Skeletal muscle satellite cell (primary cell): ENCODE measurements around the gene SRPX.

Experiments
- H3K27me3 ChIP-seq: 2 replicates; pipeline ENCODE4 v1.7.0; 2013; ENCODE audit warnings: low read length; ENCODE audit not compliant: control insufficient read depth, insufficient read depth
- H3K36me3 ChIP-seq: 2 replicates; pipeline ENCODE4 v1.7.0; 2013; ENCODE audit warnings: mild to moderate bottlenecking, control low read depth, low read length; ENCODE audit not compliant: insufficient read depth
- H3K4me1 ChIP-seq: 2 replicates; pipeline ENCODE4 v1.7.0; 2013; ENCODE audit warnings: low read length; ENCODE audit not compliant: control insufficient read depth, insufficient read depth
- H3K4me2 ChIP-seq: 2 replicates; pipeline ENCODE4 v1.7.0; 2013; ENCODE audit warnings: mild to moderate bottlenecking, low read length
- H3K4me3 ChIP-seq: 2 replicates; pipeline ENCODE4 v1.7.0; 2013; ENCODE audit warnings: low read length
- H3K9ac ChIP-seq: 2 replicates; pipeline ENCODE4 v1.7.0; 2013; ENCODE audit warnings: mild to moderate bottlenecking, low read depth, low read length, moderate library complexity
- H3K9me3 ChIP-seq: replicated peaks from 2 replicates; pipeline ENCODE4 v1.7.0; 2013; ENCODE audit warnings: mild to moderate bottlenecking, control low read depth, low read length

Gene SRPX

DNA sequence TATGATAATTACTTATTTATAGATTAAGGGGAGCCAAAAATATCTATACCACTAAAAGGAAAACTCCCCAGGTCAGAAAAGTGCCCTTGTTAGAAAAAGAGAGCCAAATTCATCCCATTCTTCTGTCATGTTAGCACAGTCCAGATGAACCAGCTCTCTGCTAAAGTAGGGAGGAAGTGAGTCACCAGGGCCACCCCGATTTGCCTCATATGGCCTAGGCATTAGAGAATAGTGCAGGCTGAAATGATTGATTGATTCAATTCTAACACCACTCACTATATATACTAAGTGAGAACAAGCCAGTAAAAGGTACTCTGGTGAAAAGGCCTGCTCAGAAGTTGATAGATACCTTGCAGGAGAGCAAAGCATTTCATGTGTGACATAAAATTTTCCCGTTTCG lies 94.5 kb downstream of the SRPX start:
- H3K4me1 ChIP-seq: no peaks in the 10 kb centered on the region
- H3K9ac ChIP-seq: no peak overlapping the region
- H3K4me2 ChIP-seq: no peak overlapping the region
- no peaks in the 10 kb centered on the region for H3K9me3 ChIP-seq
- H3K27me3 ChIP-seq: no peaks in the 10 kb centered on the region
- no peaks in the 10 kb centered on the region for H3K36me3 ChIP-seq
- no peak overlapping the region for H3K4me3 ChIP-seq

DNA sequence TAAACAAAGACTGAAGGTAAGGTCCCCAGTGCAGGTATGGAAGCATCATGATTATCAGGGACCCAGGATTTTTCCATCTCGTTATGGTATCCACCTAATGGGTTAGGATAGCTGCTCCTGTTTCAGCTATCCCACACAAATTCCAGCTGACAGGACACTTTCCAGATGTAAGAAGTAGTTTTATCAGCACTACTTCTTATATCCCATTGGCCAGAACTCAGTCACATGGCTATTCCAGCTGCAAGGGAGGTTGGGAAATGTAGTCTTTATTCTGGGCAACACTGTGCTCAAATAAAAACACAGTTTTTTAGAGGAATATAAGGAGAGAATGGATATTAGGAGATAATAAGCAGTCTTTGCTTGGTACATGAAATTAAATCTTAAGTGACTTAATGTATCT lies 96.7 kb downstream of the SRPX start:
- H3K27me3 ChIP-seq: no peaks in the 10 kb centered on the region
- no peak overlapping the region for H3K9ac ChIP-seq
- no peak overlapping the region for H3K4me3 ChIP-seq
- no peaks in the 10 kb centered on the region for H3K4me1 ChIP-seq
- no peaks in the 10 kb centered on the region for H3K9me3 ChIP-seq
- H3K36me3 ChIP-seq: no peaks in the 10 kb centered on the region
- H3K4me2 ChIP-seq: no peak overlapping the region

DNA sequence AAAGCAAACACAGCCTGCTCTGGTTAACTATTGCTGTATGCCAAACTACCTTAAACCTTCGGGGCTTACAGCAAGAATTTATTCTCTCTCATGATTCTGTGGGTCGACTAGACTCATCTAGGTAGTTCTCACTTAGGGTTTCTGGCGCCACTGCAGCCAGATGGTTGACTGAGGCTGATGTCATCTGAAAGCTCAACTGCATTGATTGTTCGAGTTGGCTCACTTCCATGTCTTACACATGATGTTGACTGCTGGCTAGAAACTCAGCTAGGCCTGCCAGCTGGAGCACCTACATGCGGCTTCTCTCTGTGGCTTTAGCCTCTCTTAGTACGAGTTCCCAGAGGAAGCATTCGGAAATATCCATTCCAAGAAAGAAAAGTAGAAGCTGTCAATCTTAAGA lies 103.2 kb downstream of the SRPX start:
- H3K4me3 ChIP-seq: no peak overlapping the region

DNA sequence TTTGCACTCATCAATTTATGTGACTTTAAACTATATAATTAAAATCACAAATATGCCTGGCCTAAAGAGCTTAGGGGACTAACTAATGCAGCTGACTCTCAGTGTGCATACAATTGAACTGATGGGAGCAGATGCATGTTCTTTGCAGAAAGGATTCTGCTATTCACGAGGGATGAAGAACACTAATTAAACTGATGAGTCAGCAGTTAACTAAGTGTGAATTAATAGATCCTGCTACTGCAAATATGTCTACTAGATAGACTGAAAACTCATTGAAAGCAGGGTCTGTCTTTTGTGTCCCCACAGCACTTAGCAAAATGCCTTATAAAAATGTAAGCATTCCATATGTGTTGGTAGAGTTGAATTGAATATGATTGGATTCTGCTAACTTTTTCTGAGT lies 104.0 kb downstream of the SRPX start:
- Histone ChIP-seq H3K36me3 (no peaks in the 10 kb centered on the region), H3K4me2 (no peak overlapping the region), H3K27me3 (no peaks in the 10 kb centered on the region), H3K4me1 (no peaks in the 10 kb centered on the region), H3K9me3 (no peaks in the 10 kb centered on the region), H3K9ac (no peak overlapping the region), H3K4me3 (no peak overlapping the region)

More for the DNA sequence above, 103.2 kb downstream of the SRPX start:
- Histone ChIP-seq H3K4me1 (no peaks in the 10 kb centered on the region), H3K9me3 (no peaks in the 10 kb centered on the region), H3K36me3 (no peaks in the 10 kb centered on the region), H3K9ac (no peak overlapping the region), H3K27me3 (no peaks in the 10 kb centered on the region), H3K4me2 (no peak overlapping the region)

GRCh38 chrX:38112566-38112965 lies 108.1 kb downstream of the SRPX start:
- Histone ChIP-seq H3K4me3 (no peak overlapping the region), H3K36me3 (no peaks in the 10 kb centered on the region), H3K9ac (no peak overlapping the region), H3K4me1 (no peaks in the 10 kb centered on the region), H3K27me3 (no peaks in the 10 kb centered on the region), H3K4me2 (no peak overlapping the region), H3K9me3 (no peaks in the 10 kb centered on the region)

DNA sequence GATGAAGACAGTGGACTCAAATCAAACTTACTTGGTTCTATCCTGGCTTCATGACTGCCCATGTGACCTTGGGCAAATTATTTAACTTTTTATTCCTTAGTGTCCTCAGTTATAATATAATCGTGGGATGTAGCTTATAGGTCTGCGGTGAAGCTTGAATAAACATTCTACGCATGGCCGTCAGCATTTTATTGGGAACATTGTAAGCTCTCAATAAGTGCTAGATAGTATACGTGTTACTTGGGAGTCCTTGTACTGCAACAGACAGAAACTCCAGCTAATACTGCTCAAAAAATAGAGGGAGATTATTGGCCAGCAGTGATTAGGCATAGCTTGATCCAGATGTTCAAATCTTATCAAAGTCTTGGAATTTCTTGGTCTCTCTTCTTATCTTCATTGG lies 109.5 kb downstream of the SRPX start:
- H3K36me3 ChIP-seq: no peaks in the 10 kb centered on the region
- no peaks in the 10 kb centered on the region for H3K9me3 ChIP-seq
- H3K27me3 ChIP-seq: no peaks in the 10 kb centered on the region
- no peak overlapping the region for H3K4me3 ChIP-seq
- H3K4me1 ChIP-seq: no peaks in the 10 kb centered on the region
- no peak overlapping the region for H3K4me2 ChIP-seq
- H3K9ac ChIP-seq: no peak overlapping the region

GRCh38 chrX:38110231-38110630 lies 110.4 kb downstream of the SRPX start:
- Histone ChIP-seq H3K4me2 (no peak overlapping the region), H3K4me3 (no peak overlapping the region), H3K27me3 (no peaks in the 10 kb centered on the region), H3K4me1 (no peaks in the 10 kb centered on the region), H3K36me3 (no peaks in the 10 kb centered on the region), H3K9ac (no peak overlapping the region), H3K9me3 (no peaks in the 10 kb centered on the region)

GRCh38 chrX:38109042-38109898 lies 111.4 kb downstream of the SRPX start:
- no peak overlapping the region for H3K9ac ChIP-seq

GRCh38 chrX:38108364-38108763 lies 112.3 kb downstream of the SRPX start:
- no peak overlapping the region for H3K4me3 ChIP-seq
- H3K4me2 ChIP-seq: no peak overlapping the region
- H3K4me1 ChIP-seq: no peaks in the 10 kb centered on the region
- no peak overlapping the region for H3K9ac ChIP-seq
- no peaks in the 10 kb centered on the region for H3K36me3 ChIP-seq
- H3K9me3 ChIP-seq: no peaks in the 10 kb centered on the region
- H3K27me3 ChIP-seq: no peaks in the 10 kb centered on the region

More at GRCh38 chrX:38109042-38109898, 111.4 kb downstream of the SRPX start:
- no peaks in the 10 kb centered on the region for H3K27me3 ChIP-seq
- no peak overlapping the region for H3K4me2 ChIP-seq
- H3K4me3 ChIP-seq: no peak overlapping the region
- H3K36me3 ChIP-seq: no peaks in the 10 kb centered on the region
- no peaks in the 10 kb centered on the region for H3K4me1 ChIP-seq
- no peaks in the 10 kb centered on the region for H3K9me3 ChIP-seq

DNA sequence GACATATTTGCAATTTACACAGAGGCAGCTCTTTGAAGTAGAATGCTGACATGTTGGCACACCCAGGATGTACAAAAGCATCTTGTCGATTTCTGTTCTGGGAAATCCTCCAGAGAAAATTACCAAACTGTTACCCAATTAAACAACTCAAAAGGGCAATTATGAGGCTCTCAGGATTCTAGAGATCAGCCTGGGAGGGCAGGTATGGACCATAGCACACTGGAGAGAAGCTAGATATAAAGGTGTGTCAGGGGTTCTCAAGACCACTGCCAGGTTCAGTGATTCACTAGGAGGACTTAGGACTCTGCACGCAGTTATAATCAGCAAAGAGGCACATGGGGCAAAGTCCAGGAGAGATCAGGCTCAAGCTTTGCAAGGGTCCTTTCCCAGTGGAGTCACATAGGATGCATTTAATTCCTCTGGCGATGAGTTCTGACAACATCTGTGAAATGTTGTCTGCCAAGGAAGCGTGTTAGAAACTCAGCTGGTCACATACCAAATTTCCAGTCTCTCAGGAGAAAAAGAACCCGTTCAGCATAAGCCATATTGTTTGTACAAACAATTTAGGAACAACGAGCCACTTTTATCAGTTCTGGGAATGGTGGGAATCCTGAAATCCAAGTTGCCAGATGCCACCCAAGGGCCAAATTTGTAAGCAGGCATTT lies 113.5 kb downstream of the SRPX start:
- no peaks in the 10 kb centered on the region for H3K36me3 ChIP-seq
- no peaks in the 10 kb centered on the region for H3K9me3 ChIP-seq
- no peak overlapping the region for H3K4me3 ChIP-seq
- no peak overlapping the region for H3K4me2 ChIP-seq
- H3K9ac ChIP-seq: no peak overlapping the region
- no peaks in the 10 kb centered on the region for H3K27me3 ChIP-seq
- no peaks in the 10 kb centered on the region for H3K4me1 ChIP-seq

DNA sequence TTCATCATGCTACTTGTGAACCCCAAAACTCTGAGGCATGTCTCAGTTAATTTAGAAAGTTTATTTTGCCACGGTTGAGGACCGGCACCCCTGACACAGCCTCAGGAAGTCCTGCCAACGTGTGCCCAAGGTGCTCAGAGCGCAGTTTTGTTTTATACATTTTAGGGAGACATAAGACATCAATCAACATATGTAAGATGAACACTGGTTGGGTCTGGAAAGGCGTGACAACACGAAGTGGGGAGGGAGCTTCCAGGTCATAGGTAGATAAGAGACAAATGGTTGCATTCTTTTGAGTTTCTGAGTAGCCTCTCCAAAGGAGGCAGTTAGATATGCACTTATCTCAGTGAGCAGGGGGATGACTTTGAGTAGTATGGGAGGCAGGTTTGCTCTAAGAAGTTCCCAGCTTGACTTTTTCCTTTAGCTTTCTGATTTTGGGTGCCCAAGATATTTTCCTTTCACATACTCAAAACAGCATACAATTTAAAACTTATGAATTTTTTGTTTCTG lies 115.4 kb downstream of the SRPX start:
- Histone ChIP-seq H3K9me3 (no peaks in the 10 kb centered on the region), H3K27me3 (no peaks in the 10 kb centered on the region), H3K4me3 (no peak overlapping the region), H3K4me1 (no peaks in the 10 kb centered on the region), H3K36me3 (no peaks in the 10 kb centered on the region), H3K9ac (no peak overlapping the region), H3K4me2 (no peak overlapping the region)
